H1 (cell line): ENCODE results near the gene SLC39A11. TPM values are rescaled to one million over a fixed set of nuclear protein-coding genes. Genes with fewer than 3 reads are reported as not detected.

Source experiments
- CTCF ChIA-PET: fragments of 300-600 bp; sonication (Branson Sonifier 250); formaldehyde crosslinking; loops from one replicate; lab custom pipeline; 2021; ENCODE audit not compliant: partially characterized antibody; lab: Charles Lee
- POLR2A ChIA-PET: fragments of 300-600 bp; sonication (Branson Sonifier 250); formaldehyde crosslinking; loops from one replicate; lab custom pipeline; 2021; ENCODE audit warnings: inconsistent platforms; ENCODE audit not compliant: partially characterized antibody; lab: Charles Lee
- DNase-seq, 2 experiments: peaks; one replicate each; pipeline versions ENCODE4 v3.0.0 to v3.0.0-alpha.2; 2010 to 2022; ENCODE audit warnings: low spot score in 2 of 2, low read depth in 1 of 2, mixed read lengths in 1 of 2
- FAIRE-seq: peaks from 2 replicates; lab custom pipeline; 2011; peaks lifted over from hg19 to GRCh38; lab: Jason Lieb, UNC
- H2AFZ ChIP-seq: 2 replicates; pipeline ENCODE4 v1.8.1; 2012; ENCODE audit warnings: low read length, inconsistent platforms
- H2AK5ac ChIP-seq: 2 replicates; pipeline ENCODE4 v1.6.1; 2013; ENCODE audit warnings: low read depth, low read length
- H2BK120ac ChIP-seq: replicated peaks from 2 replicates; pipeline ENCODE3; 2013; ENCODE audit warnings: low read depth, low read length, inconsistent platforms
- H2BK12ac ChIP-seq: 2 replicates; pipeline ENCODE4 v1.6.1; 2013; ENCODE audit warnings: low read depth, low read length
- H2BK15ac ChIP-seq: 2 replicates; pipeline ENCODE4 v1.6.1; 2013; ENCODE audit warnings: low read length
- H2BK20ac ChIP-seq: 2 replicates; pipeline ENCODE4 v1.6.1; 2013; ENCODE audit warnings: low read length
- H2BK5ac ChIP-seq: 2 replicates; pipeline ENCODE4 v1.6.1; 2013; ENCODE audit warnings: low read depth, low read length
- H3K14ac ChIP-seq: 2 replicates; pipeline ENCODE4 v1.6.1; 2013; ENCODE audit warnings: inconsistent platforms; ENCODE audit not compliant: insufficient read length
- H3K18ac ChIP-seq: 2 replicates; pipeline ENCODE4 v1.6.1; 2013; ENCODE audit warnings: low read length; ENCODE audit errors: extremely low read depth
- H3K23ac ChIP-seq: 2 replicates; pipeline ENCODE4 v1.6.1; 2013; ENCODE audit warnings: inconsistent platforms; ENCODE audit not compliant: insufficient read length
- H3K23me2 ChIP-seq: 2 replicates; pipeline ENCODE4 v1.6.1; 2013; ENCODE audit warnings: low read depth, low read length
- H3K27ac ChIP-seq: 2 replicates; pipeline ENCODE4 v1.6.1; 2011; ENCODE audit warnings: low read depth, low read length, inconsistent platforms
- H3K27me3 ChIP-seq, 4 experiments: replicated peaks in 1 of 4; 1 replicate in 1 of 4; 2 replicates in 3 of 4; pipeline versions ENCODE4 v1.6.1 to v1.8.1; 2011 to 2013; ENCODE audit warnings: low read length in 3 of 4, mild to moderate bottlenecking in 3 of 4, inconsistent platforms in 2 of 4, mixed read lengths in 2 of 4, moderate library complexity in 1 of 4; ENCODE audit not compliant: control insufficient read depth in 3 of 4, insufficient read depth in 3 of 4; ENCODE audit errors: extremely low read depth in 1 of 4
- H3K36me3 ChIP-seq, 4 experiments: 2 replicates each; pipeline versions ENCODE4 v1.6.1 to v1.8.1; 2011 to 2013; ENCODE audit warnings: mild to moderate bottlenecking in 4 of 4, low read length in 3 of 4, moderate library complexity in 2 of 4, control low read depth in 1 of 4, inconsistent platforms in 1 of 4; ENCODE audit not compliant: insufficient read depth in 4 of 4, control insufficient read depth in 2 of 4
- H3K4ac ChIP-seq: replicated peaks from 2 replicates; pipeline ENCODE3; 2013; ENCODE audit warnings: low read length, low read depth, mixed read lengths, inconsistent platforms; ENCODE audit not compliant: insufficient read length
- H3K4me1 ChIP-seq, 4 experiments: replicated peaks in 1 of 4; 1 replicate in 1 of 4; 2 replicates in 3 of 4; pipeline versions ENCODE4 v1.6.1 to v1.8.1; 2011 to 2013; ENCODE audit warnings: low read length in 3 of 4, inconsistent platforms in 2 of 4, mixed read lengths in 1 of 4; ENCODE audit not compliant: insufficient read depth in 4 of 4, control insufficient read depth in 3 of 4
- H3K4me2 ChIP-seq, 2 experiments: 2 replicates each; pipeline versions ENCODE4 v1.6.1 to v1.8.1; 2011 to 2013; ENCODE audit warnings: low read depth in 2 of 2, low read length in 2 of 2, control low read depth in 1 of 2, inconsistent platforms in 1 of 2, mild to moderate bottlenecking in 1 of 2; ENCODE audit not compliant: insufficient read depth in 1 of 2
- H3K4me3 ChIP-seq, 4 experiments: fragments of 200-600, 300-600 bp in 1 of 4; sonication (generic), shearing (Covaris generic), sonication (Bioruptor Twin) in 1 of 4; 2 replicates each; pipeline versions ENCODE4 v1.5.1 to v1.8.1; 2011 to 2016; ENCODE audit warnings: low read length in 4 of 4, low read depth in 3 of 4, control low read depth in 2 of 4, inconsistent platforms in 2 of 4, mild to moderate bottlenecking in 2 of 4, mixed read lengths in 1 of 4, moderate library complexity in 1 of 4; ENCODE audit not compliant: insufficient read depth in 2 of 4; ENCODE audit errors: extremely low read depth in 1 of 4
- H3K56ac ChIP-seq: replicated peaks from 2 replicates; pipeline ENCODE3; 2013; ENCODE audit warnings: low read depth, mild to moderate bottlenecking, mixed read lengths, low read length, inconsistent platforms; ENCODE audit not compliant: insufficient read length
- H3K79me1 ChIP-seq: 2 replicates; pipeline ENCODE4 v1.6.1; 2013; ENCODE audit warnings: low read depth, low read length, control low read depth
- H3K79me2 ChIP-seq, 2 experiments: 2 replicates each; pipeline versions ENCODE4 v1.6.1 to v1.8.1; 2012 to 2013; ENCODE audit warnings: low read length in 2 of 2, mild to moderate bottlenecking in 2 of 2, inconsistent platforms in 1 of 2; ENCODE audit not compliant: insufficient read depth in 2 of 2, control insufficient read depth in 1 of 2
- H3K9ac ChIP-seq, 4 experiments: replicated peaks in 1 of 4; 1 replicate in 1 of 4; 2 replicates in 3 of 4; pipeline versions ENCODE4 v1.6.1 to v1.8.1; 2011 to 2013; ENCODE audit warnings: low read depth in 3 of 4, low read length in 3 of 4, control low read depth in 2 of 4, mild to moderate bottlenecking in 2 of 4, moderate library complexity in 2 of 4, inconsistent platforms in 1 of 4; ENCODE audit errors: extremely low read depth in 1 of 4
- H3K9me3 ChIP-seq, 2 experiments: 2 replicates each; pipeline versions ENCODE4 v1.6.1 to v1.8.1; 2012 to 2013; ENCODE audit warnings: mild to moderate bottlenecking in 2 of 2, moderate library complexity in 2 of 2, control low read depth in 1 of 2, inconsistent platforms in 1 of 2, low read depth in 1 of 2, low read length in 1 of 2, mixed read lengths in 1 of 2; ENCODE audit not compliant: insufficient read depth in 2 of 2
- H4K20me1 ChIP-seq, 2 experiments: replicated peaks in 1 of 2; 2 replicates each; pipeline versions ENCODE3 to v1.8.1; 2011 to 2013; ENCODE audit warnings: inconsistent platforms in 2 of 2, low read length in 2 of 2, mild to moderate bottlenecking in 1 of 2; ENCODE audit not compliant: insufficient read depth in 2 of 2, control insufficient read depth in 1 of 2
- H4K5ac ChIP-seq: 2 replicates; pipeline ENCODE4 v1.6.1; 2013; ENCODE audit warnings: low read length, low read depth, mixed read lengths, inconsistent platforms; ENCODE audit not compliant: insufficient read length
- H4K8ac ChIP-seq: 2 replicates; pipeline ENCODE4 v1.8.0; 2013; ENCODE audit warnings: mild to moderate bottlenecking, moderate library complexity, low read length, inconsistent platforms; ENCODE audit not compliant: insufficient read depth; ENCODE audit errors: extremely low read depth
- H4K91ac ChIP-seq: replicated peaks from 2 replicates; pipeline ENCODE3; 2013; ENCODE audit warnings: low read length, mixed read lengths, inconsistent platforms; ENCODE audit not compliant: insufficient read length
- BACH1 ChIP-seq: IDR thresholded peaks from 2 replicates; pipeline ENCODE4 v1.6.1; 2012; ENCODE audit warnings: low read length, improper control_type of control experiment
- FOSL1 ChIP-seq: IDR thresholded peaks from 2 replicates; pipeline ENCODE4 v1.6.1; 2011; ENCODE audit warnings: mild to moderate bottlenecking, low read depth, low read length, moderate library complexity; ENCODE audit not compliant: insufficient read depth
- JUN ChIP-seq: IDR thresholded peaks from 2 replicates; pipeline ENCODE4 v1.6.1; 2011; ENCODE audit warnings: low read depth, mild to moderate bottlenecking, improper control_type of control experiment, low read length
- RBBP5 ChIP-seq: IDR thresholded peaks from 2 replicates; pipeline ENCODE4 v1.7.1; 2012; ENCODE audit warnings: low read depth, mild to moderate bottlenecking, inconsistent platforms, low read length, moderate library complexity, borderline replicate concordance
- YY1 ChIP-seq: IDR thresholded peaks from 2 replicates; pipeline ENCODE4 v1.6.1; 2011; ENCODE audit warnings: low read depth, mild to moderate bottlenecking, low read length
- polyA plus RNA-seq, 7 experiments: library from polyadenylated mRNA; depleted of rRNA in 3 of 7; stranded (reverse) in 5 of 7; unstranded in 2 of 7; fragments of >200 nt in 5 of 7; fragments of 200-250 nt in 2 of 7; gene quantifications; 1 replicate in 5 of 7; 2 replicates in 1 of 7; 4 replicates in 1 of 7; pipeline versions ENCODE4 v1.2.1 to v1.2.3, GENCODE V29; 2011 to 2013; ENCODE audit warnings: missing spikeins in 2 of 7, mixed read lengths in 2 of 7
- total RNA-seq: library from RNA; stranded (reverse); fragmentation: NEBNext Ultra II Directional; extraction: Animal tissue kit (Norgen Biotek cat#: 25700); gene quantifications from 2 replicates; pipeline ENCODE4 v1.2.1, GENCODE V29; 2021

Gene SLC39A11
- total and polyA plus RNA-seq, 2 of the 8 experiments (the other 6 are each of a cell fraction or from before 2014, with no cell fraction given), result 12.2 to 19.6 TPM

DNA sequence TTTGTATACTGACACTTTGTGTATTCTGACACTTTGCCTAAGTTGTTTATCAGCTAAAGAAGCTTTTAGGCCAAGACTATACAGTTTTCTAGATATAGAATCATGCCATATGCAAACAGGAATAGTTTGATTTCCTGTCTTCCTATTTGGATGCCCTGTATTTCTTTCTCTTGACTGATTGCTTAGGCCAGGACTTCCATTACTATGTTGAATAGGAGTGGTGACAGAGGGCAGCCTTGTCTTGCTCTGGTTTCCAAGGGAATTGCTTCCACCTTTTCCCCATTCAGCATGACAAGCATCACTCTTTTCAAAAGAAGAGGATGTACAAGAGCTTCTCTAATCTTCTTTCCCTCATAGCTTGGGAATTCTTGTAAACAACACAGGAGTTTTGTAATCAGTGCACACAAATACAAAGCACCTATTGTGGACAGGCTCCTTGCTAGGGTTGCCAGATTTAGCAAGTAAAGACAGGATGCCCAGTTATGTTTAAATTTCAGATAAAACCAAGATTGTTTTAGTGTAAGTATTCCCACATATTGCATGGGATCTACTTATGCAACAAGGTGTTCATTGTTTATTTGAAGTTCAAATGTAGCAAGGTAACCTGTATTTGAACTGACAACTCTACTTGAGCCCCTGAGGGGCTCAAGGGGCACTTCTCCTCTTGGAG is 233.5 kb downstream of the SLC39A11 start:
- no peak overlapping the region for H4K5ac ChIP-seq
- no peaks in the 10 kb centered on the region for H3K23me2 ChIP-seq
- no peak for FAIRE-seq
- no peak overlapping the region for H2AK5ac ChIP-seq
- H3K4me3 ChIP-seq, result no peak overlapping the region
- H2BK15ac ChIP-seq, result no peak overlapping the region
- H2BK12ac ChIP-seq, result no peak overlapping the region
- no peaks in the 10 kb centered on the region for H3K27me3 ChIP-seq
- H3K79me1 ChIP-seq, result no peaks in the 10 kb centered on the region
- H3K56ac ChIP-seq, result no peak overlapping the region
- H2AFZ ChIP-seq, result no peak overlapping the region
- no peak overlapping the region for H3K18ac ChIP-seq
- no peak overlapping the region for H3K23ac ChIP-seq
- no peak for DNase-seq
- H3K4ac ChIP-seq, result no peak overlapping the region
- H4K91ac ChIP-seq, result no peak overlapping the region
- H3K9ac ChIP-seq, result no peak overlapping the region
- no peak overlapping the region for H3K14ac ChIP-seq
- no peaks in the 10 kb centered on the region for H3K36me3 ChIP-seq
- H2BK5ac ChIP-seq, result no peak overlapping the region
- no peak overlapping the region for H3K27ac ChIP-seq
- peaks cover 0 to 4% (median 1%) of the 10 kb centered on the region in 4 experiments; a peak in 2 of 7 replicates for H3K4me1 ChIP-seq
- peaks cover 0 to 2% of the 10 kb centered on the region in 2 experiments; a peak in 1 of 4 replicates for H3K9me3 ChIP-seq
- H3K79me2 ChIP-seq, result no peaks in the 10 kb centered on the region
- no peak overlapping the region for H4K8ac ChIP-seq
- TF ChIP-seq FOSL1, result no peak
- TF ChIP-seq RBBP5, result no peak
- TF ChIP-seq YY1, result no peak
- no peak for TF ChIP-seq JUN
- no peak for TF ChIP-seq BACH1
- no peak overlapping the region for H2BK120ac ChIP-seq
- ChIA-PET POLR2A (no interaction called here), CTCF (interaction anchor here (0.7 to 1.0 kb wide), 3 partner anchors 49 to 301 kb away, joined by 3 to 4 read pairs (median 3); no protein-coding TSS in a partner anchor)
- H4K20me1 ChIP-seq, result no peaks in the 10 kb centered on the region
- H3K4me2 ChIP-seq, result no peak overlapping the region
- H2BK20ac ChIP-seq, result no peak overlapping the region
